Stomach (tissue), 4 donors: ENCODE results near the gene TNFRSF8.

Source experiments
- CTCF ChIP-seq, 7 experiments: fragments of 450-650 bp in 4 of 7; fragments of 200-600 bp in 3 of 7; sonication (generic) in 3 of 7; IDR thresholded peaks; one replicate each; pipeline ENCODE4 v1.5.1; 2016 to 2019; ENCODE audit warnings: antibody characterized with exemption in 7 of 7, control low read depth in 2 of 7, mild to moderate bottlenecking in 1 of 7
- EP300 ChIP-seq: sonication (generic); formaldehyde crosslinking; IDR thresholded peaks from one replicate; pipeline ENCODE4 v1.6.1; 2017; ENCODE audit warnings: antibody characterized with exemption
- POLR2A ChIP-seq, 4 donors: fragments of 450-650 bp; IDR thresholded peaks; one replicate each; pipeline ENCODE4 v1.6.1; 2016; ENCODE audit warnings: antibody characterized with exemption in 4 of 4, control low read depth in 2 of 4, mild to moderate bottlenecking in 1 of 4, moderate library complexity in 1 of 4
- POLR2AphosphoS5 ChIP-seq, 3 donors: sonication (generic); formaldehyde crosslinking; IDR thresholded peaks; one replicate each; pipeline ENCODE4 v1.6.1; 2016; ENCODE audit warnings: antibody characterized with exemption in 3 of 3

- TF ChIP-seq CTCF (IDR thresholded peaks at IDR 0.05) (no peak), POLR2A (IDR thresholded peaks at IDR 0.05) (no peak), EP300 (no peak), POLR2AphosphoS5 (IDR thresholded peaks at IDR 0.05) (no peak)
Measured at GRCh38 chr1:12102066-12102465, 39.0 kb downstream of the TNFRSF8 start.
